GM04503 (cell line): ENCODE measurements around the gene ANAPC2.

Source experiments
- DNase-seq: peaks from one replicate; pipeline ENCODE4 v3.0.0-alpha.2; 2012; ENCODE audit warnings: low read depth

Gene ANAPC2

GRCh38 chr9:137191691-137192447, 3.5 kb upstream of the ANAPC2 start:
- DNase-seq, result no peak

GRCh38 chr9:137191245-137191644, 2.9 kb upstream of the ANAPC2 start:
- DNase-seq, result no peak

GRCh38 chr9:137190315-137190856, 2.0 kb upstream of the ANAPC2 start:
- DNase-seq, result no peak

GRCh38 chr9:137189297-137190295, 1.2 kb upstream of the ANAPC2 start:
- DNase-seq, result no peak

DNA sequence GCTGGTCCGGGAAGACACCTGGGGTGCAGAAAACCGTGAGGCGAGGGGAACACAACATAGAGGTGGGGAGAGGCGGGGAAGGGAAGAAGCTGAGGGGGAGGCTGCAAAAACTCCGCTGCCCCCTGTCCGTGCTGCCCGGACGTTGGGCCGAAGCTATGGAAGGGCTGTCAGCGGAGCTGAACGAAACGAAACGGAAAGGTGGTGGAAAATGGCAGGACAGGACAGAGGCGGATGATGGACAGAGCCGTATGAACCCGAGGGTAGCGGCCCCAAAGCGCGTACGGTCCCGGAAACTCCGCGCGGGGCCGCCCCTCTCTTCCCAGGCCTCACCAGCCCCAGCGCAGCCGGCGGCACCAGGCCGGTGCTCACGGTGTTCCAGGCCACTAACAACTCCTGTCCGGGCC, 272 bp downstream of the ANAPC2 start:
- no peak for DNase-seq

DNA sequence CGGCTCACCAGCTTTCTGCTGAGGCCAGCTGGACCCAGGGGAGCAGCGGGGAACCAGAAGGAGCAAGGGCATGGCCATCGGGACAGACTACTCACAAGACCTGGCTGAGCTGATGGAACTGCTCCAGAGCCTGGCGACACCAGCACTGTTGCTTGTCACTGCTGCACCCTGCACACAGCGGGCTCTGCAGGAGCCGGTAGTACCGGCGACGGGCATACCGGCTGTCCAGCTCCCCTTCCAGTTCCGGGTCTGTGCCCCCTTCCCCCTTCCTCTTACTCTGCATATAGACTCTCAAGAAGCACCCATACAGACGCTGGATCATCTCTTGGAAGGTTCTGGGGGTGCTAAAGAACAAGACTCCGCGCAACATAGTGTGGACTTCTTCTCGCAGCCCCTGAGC, 974 bp downstream of the ANAPC2 start:
- no peak for DNase-seq

DNA sequence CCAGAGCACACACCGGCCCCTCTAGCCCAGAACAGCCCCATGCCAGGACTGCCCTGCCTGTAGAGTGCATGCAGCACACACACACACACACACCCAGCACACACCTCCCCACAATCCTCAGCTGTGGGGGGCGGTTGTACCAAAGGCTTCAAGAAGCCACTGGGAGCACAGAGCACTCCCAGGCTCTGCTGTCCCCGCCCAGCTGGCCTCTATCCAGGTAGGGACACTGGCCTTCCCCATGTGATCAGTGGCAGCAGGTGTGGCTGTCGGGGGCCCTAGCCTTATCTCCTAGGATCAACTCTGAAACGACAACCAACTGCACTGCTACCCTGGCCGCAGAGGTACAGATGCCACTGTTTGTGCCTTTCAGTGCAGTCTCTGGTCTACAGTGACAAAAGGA, 2.0 kb downstream of the ANAPC2 start:
- no peak for DNase-seq

- DNase-seq, result no peak
Measured at GRCh38 chr9:137185921-137186320, 2.4 kb downstream of the ANAPC2 start.

GRCh38 chr9:137184881-137185660, 3.3 kb downstream of the ANAPC2 start:
- DNase-seq, result no peak

DNA sequence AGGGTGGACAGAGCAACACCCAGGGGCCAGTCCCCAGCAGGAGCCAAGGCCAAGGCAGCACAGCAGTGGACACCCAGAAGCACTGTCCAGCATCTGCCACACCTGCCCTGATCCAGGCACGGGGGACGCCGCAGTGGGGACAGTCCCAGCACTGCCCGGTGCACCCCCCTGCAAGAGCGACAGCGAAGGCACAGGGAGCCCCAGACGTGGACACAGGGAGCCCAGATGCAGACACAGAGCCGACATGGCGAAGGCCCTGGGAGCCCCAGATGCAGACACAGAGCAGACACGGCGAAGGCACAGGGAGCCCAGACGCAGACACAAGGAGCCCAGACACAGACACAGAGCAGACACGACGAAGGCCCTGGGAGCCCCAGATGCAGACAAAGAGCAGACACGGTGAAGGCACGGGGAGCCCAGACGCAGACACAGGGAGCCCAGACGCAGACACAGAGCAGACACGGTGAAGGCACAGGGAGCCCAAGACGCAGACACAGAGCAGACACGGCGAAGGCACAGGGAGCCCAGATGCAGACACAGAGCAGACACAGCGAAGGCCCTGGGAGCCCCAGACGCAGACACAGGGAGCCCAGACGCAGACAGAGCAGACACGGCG, 4.3 kb downstream of the ANAPC2 start:
- DNase-seq, result no peak

GRCh38 chr9:137182836-137183235, 5.5 kb downstream of the ANAPC2 start:
- no peak for DNase-seq

- DNase-seq, result no peak
Measured at GRCh38 chr9:137181680-137182079, 6.7 kb downstream of the ANAPC2 start.

- no peak for DNase-seq
Measured at GRCh38 chr9:137180491-137180890, 7.9 kb downstream of the ANAPC2 start.

DNA sequence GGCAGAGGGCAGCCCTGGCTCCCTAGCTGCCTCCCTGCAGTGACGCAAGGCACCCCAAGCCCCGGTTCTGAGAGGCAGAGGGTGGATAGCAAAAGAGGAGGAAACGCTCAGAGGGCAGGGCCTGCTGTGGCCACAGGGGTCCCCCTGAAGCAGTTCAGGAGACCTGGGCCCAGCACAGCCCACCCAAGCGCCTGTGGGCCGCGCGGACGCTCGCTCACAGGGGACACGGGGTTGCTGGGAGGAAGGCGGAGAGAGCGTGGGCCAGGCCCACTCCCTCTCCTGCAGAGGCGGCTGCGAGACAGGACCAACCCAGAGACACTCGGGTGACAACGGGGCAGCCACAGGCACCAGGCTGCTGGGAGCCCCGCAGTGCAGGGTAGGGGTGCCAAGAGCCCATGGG, 8.6 kb downstream of the ANAPC2 start:
- DNase-seq, result no peak

- DNase-seq, result no peak
Measured at GRCh38 chr9:137178939-137179630, 9.3 kb downstream of the ANAPC2 start.

DNA sequence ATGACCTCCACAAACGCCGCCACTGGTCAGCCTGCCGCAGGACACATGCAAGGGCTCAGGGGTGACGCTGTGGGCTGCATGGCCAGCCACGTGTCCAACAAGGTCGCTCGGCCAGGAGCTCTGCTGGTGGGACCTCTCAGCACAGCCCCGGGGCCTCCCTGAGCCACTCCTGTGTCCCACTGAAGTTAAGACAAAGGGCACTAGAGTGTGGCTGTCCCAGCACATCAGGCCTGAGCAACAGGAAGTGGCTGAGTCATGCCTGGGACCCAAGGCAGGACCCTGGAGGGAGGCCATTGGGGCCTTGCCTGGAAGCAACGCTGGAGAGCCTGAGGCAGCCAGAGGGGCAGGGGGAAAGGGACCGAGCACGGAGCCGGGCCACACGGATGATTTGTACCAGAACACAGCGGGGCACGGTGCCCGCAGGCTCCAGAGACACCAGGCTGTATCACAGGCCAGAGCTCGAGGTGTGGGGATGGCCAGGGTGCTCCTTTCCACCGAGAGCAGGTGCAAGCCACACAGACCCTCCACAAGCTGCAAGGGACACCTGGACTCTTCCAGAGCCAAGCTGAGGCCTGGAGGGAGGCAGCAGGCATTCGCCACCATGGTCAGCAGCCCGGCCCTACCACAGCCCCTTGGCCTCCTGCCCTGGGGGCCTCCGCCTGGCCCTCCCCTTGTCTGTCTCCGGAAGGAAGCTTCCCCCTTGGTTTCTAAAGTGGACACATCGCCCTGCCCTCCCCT, 10.0 kb downstream of the ANAPC2 start:
- DNase-seq, result no peak

GRCh38 chr9:137176302-137177182, 11.8 kb downstream of the ANAPC2 start:
- DNase-seq, result no peak

DNA sequence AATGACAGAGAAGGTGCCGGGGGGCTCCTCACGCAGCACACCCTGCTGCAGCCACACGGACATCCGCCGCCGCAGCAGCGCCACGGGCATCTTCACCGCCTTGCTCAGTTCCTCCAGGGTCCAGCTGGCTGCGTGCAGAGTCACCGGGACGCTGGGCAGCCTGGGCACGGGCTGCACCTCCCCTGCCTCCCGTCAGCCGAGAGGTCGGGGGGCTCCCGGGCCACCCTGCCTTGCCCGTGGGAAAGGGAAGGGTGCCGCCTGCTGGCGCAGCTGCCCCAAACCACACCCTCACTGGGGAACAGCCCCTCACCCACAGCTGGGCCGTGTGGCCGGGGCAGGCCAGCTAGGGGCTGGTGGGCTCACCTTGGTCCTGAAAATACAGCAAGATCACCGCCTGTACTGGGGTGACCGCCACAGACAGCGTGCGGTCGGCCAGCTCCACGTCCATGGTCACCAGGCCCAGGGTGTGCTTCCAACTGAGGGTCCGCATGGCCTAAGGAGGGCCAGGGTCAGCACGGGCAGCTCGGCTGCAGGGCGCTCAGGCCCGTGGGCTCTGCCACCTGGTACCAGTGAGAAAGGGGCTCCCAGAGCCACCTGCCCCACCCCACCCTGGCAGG, 12.9 kb downstream of the ANAPC2 start:
- DNase-seq, result no peak
